Muscle layer of duodenum (tissue), 2 donors: Measurements from ENCODE around the gene ST6GALNAC4.
A peak's percentile ranks its signal among the peaks of the same experiment; 100 is the strongest.

Experiments used
- H3K27ac ChIP-seq: one replicate; pipeline ENCODE4 v1.7.0; 2013; ENCODE audit warnings: mild to moderate bottlenecking, low read length
- H3K27me3 ChIP-seq: one replicate; pipeline ENCODE4 v1.7.0; 2013; ENCODE audit warnings: low read depth, mild to moderate bottlenecking, control low read depth, low read length
- H3K36me3 ChIP-seq, 2 donors: one replicate each; pipeline ENCODE4 v1.7.0; 2013; ENCODE audit warnings: low read length in 2 of 2, control low read depth in 1 of 2, mild to moderate bottlenecking in 1 of 2; ENCODE audit not compliant: insufficient read depth in 2 of 2, control insufficient read depth in 1 of 2
- H3K4me1 ChIP-seq, 2 donors: one replicate each; pipeline ENCODE4 v1.7.0; 2013; ENCODE audit warnings: low read length in 2 of 2, mild to moderate bottlenecking in 2 of 2, control low read depth in 1 of 2, moderate library complexity in 1 of 2; ENCODE audit not compliant: insufficient read depth in 2 of 2, control insufficient read depth in 1 of 2
- H3K4me3 ChIP-seq, 2 donors: one replicate each; pipeline ENCODE4 v1.7.0; 2013; ENCODE audit warnings: low read length in 2 of 2, low read depth in 1 of 2, mild to moderate bottlenecking in 1 of 2
- H3K9me3 ChIP-seq, 2 donors: one replicate each; pipeline ENCODE4 v1.7.0; 2013; ENCODE audit warnings: low read length in 2 of 2, control low read depth in 1 of 2, mild to moderate bottlenecking in 1 of 2; ENCODE audit not compliant: control insufficient read depth in 1 of 2
- donor health status: healthy.

Gene ST6GALNAC4

DNA sequence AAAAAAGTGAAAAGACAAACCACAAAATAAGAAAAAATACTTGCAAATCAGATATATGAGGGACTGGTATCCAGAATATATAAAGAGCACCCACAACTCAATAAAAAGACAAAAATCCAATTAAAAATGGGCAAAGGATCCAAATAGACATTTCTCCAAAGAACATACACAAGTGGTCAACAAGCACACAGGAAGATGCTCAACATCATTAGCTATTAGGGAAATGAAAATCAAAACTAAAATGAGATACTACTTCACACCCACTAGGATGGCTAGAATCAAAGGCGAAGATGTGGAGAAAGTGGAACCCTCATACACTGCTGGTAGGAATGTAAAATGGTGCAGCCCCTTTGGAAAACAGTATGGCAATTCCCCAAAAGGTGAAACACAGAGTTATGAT, 41.9 kb upstream of the ST6GALNAC4 start:
- H3K27me3 ChIP-seq = no peaks in the 10 kb centered on the region
- no peaks in the 10 kb centered on the region for H3K36me3 ChIP-seq
- H3K4me1 ChIP-seq = peaks cover 33 to 55% of the 10 kb centered on the region in 2 donors
- no peak overlapping the region for H3K4me3 ChIP-seq
- H3K27ac ChIP-seq = no peak overlapping the region
- H3K9me3 ChIP-seq = no peaks in the 10 kb centered on the region

- Histone ChIP-seq H3K27ac (peak overlapping the region; percentile 83), H3K4me1 (peaks cover 23 to 40% of the 10 kb centered on the region in 2 donors), H3K9me3 (no peaks in the 10 kb centered on the region), H3K27me3 (no peaks in the 10 kb centered on the region), H3K36me3 (no peaks in the 10 kb centered on the region), H3K4me3 (no peak overlapping the region)
Measured at GRCh38 chr9:127955294-127956015, 38.6 kb upstream of the ST6GALNAC4 start.

DNA sequence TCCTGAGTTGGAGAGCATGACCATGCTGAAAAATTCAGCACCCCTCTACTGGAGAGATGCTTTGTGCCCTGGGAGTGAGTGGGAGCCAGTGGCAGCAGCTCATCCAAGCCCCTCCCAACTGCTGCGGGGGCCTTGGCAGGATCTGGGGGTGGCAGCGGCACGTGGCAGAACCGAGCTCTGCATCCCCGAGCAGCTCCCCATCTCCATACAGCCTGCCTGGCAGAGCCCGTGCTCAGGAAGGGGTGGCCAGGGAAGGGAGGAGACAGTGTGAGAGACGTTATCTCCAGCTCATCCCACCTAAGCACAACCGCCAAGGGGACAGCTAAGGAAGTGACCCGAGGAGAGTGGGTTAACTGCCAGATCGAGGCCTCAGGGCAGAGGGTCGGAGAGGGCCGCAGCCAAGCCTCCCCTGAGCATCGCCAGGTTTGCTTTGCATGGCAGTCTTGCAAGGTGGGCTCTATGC, 38.0 kb upstream of the ST6GALNAC4 start:
- H3K9me3 ChIP-seq = no peaks in the 10 kb centered on the region
- H3K4me1 ChIP-seq = peaks cover 17 to 38% of the 10 kb centered on the region in 2 donors
- peak overlapping the region; percentile 83 for H3K27ac ChIP-seq
- H3K4me3 ChIP-seq = no peak overlapping the region
- H3K27me3 ChIP-seq = no peaks in the 10 kb centered on the region
- H3K36me3 ChIP-seq = no peaks in the 10 kb centered on the region

- Histone ChIP-seq H3K27me3 (no peaks in the 10 kb centered on the region), H3K4me1 (peaks cover 17 to 43% of the 10 kb centered on the region in 2 donors), H3K4me3 (no peak overlapping the region), H3K27ac (no peak overlapping the region), H3K9me3 (no peaks in the 10 kb centered on the region), H3K36me3 (no peaks in the 10 kb centered on the region)
Measured at GRCh38 chr9:127953768-127954505, 37.1 kb upstream of the ST6GALNAC4 start.

DNA sequence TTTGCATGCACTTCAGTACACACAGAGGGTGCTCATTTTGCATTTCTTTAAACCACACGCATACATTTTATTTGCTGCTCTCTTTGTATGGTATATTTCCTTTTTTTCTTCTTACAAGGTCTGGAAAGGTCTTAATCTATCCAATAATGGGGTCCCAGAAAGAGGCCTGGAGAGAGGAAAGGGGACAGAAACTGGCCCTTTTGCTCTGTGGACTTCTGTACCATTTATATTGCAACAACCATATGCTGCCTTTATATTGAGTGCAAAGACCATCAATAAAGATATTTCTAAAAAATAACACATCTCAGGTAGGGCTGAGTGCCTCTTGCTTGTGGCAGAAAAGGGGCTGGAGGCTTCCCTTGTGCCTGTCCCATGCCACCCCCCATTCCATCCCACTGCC, 36.3 kb upstream of the ST6GALNAC4 start:
- H3K36me3 ChIP-seq = peaks cover under 1 to 2% of the 10 kb centered on the region in 2 donors
- H3K4me3 ChIP-seq = no peak overlapping the region
- H3K4me1 ChIP-seq = peaks cover 17 to 43% of the 10 kb centered on the region in 2 donors
- H3K27me3 ChIP-seq = no peaks in the 10 kb centered on the region
- H3K27ac ChIP-seq = no peak overlapping the region
- H3K9me3 ChIP-seq = no peaks in the 10 kb centered on the region

DNA sequence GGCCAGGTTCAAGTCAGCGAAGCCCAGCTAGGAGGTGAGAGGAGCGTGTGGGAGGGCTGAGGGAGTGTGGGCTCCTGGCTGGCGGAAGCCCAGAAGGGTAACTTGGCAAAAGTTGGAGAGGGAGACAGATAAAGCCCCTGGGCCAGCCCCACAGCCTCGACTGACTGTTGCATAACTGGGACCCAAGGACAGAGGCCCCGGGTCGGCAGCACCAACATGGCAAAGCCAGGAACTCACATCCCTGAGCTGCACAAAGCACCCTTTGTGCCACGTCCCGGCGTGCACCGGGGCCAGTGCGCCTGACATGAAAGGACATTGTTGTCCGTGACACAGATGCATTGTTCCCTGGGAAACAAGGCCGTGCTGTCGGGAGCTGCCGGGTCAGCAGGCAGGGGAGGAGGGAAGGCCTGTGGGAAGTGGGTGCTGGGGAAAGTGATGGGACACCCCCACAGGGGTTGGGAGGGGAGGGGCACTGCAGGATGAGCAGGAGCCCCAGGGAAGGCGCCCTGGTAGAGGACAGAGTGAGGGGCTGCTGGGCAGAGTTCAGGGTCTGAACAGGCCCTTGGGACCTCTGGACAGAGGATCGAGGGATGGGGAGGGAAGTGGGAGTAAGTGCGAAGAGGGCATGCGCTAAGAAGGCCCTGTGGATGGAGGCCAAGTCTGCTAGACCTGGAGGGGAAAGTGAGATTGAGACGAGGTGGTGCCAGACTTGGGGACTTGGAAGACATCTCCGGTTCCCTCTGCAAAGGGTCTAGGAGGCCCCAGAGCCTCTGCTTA, 33.9 kb upstream of the ST6GALNAC4 start:
- Histone ChIP-seq H3K9me3 (no peaks in the 10 kb centered on the region), H3K27me3 (no peaks in the 10 kb centered on the region), H3K27ac (peak overlapping the region; percentile 63), H3K36me3 (peaks cover 5 to 8% of the 10 kb centered on the region in 2 donors), H3K4me3 (no peak overlapping the region), H3K4me1 (peaks cover 17 to 45% of the 10 kb centered on the region in 2 donors)

- no peak overlapping the region for H3K4me3 ChIP-seq
- H3K27me3 ChIP-seq = no peaks in the 10 kb centered on the region
- peak overlapping the region; percentile 63 for H3K27ac ChIP-seq
- H3K9me3 ChIP-seq = no peaks in the 10 kb centered on the region
- H3K36me3 ChIP-seq = peaks cover 9% of the 10 kb centered on the region in 2 donors
- peaks cover 13 to 38% of the 10 kb centered on the region in 2 donors for H3K4me1 ChIP-seq
Measured at GRCh38 chr9:127949827-127950512, 33.1 kb upstream of the ST6GALNAC4 start.

- no peaks in the 10 kb centered on the region for H3K27me3 ChIP-seq
- H3K27ac ChIP-seq = no peak overlapping the region
- H3K9me3 ChIP-seq = no peaks in the 10 kb centered on the region
- peaks cover 17 to 20% of the 10 kb centered on the region in 2 donors for H3K36me3 ChIP-seq
- no peak overlapping the region for H3K4me3 ChIP-seq
- peaks cover 4 to 29% of the 10 kb centered on the region in 2 donors for H3K4me1 ChIP-seq
Measured at GRCh38 chr9:127947841-127948710, 31.2 kb upstream of the ST6GALNAC4 start.

- peaks cover 20 to 28% of the 10 kb centered on the region in 2 donors for H3K36me3 ChIP-seq
- peaks cover under 1 to 40% of the 10 kb centered on the region in 2 donors for H3K4me1 ChIP-seq
- no peak overlapping the region for H3K4me3 ChIP-seq
- no peaks in the 10 kb centered on the region for H3K9me3 ChIP-seq
- H3K27me3 ChIP-seq = no peaks in the 10 kb centered on the region
- no peak overlapping the region for H3K27ac ChIP-seq
Measured at GRCh38 chr9:127946728-127947127, 29.9 kb upstream of the ST6GALNAC4 start.

DNA sequence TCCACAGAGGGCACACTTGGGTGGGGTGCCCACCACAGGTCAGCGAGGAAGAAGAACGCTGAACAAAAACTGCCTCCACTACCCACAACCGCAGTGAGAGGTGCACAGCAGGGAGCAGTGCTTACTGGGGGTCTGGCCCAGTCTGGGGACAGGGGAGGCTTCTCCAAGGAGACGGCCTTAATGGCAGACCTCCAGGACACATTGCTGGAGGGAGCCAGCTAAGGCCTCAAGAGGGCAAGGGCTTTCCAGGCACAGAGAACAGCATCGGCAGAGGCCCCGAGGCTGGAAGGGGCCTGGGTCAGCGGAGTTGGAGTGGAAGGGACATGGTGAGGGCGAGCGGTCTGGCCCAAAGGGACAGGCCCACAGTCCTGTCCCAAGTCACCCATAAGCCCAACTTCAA, 29.1 kb upstream of the ST6GALNAC4 start:
- Histone ChIP-seq H3K27me3 (no peaks in the 10 kb centered on the region), H3K36me3 (peaks cover 20 to 28% of the 10 kb centered on the region in 2 donors), H3K9me3 (no peaks in the 10 kb centered on the region), H3K4me1 (peaks cover 0 to 40% of the 10 kb centered on the region in 2 donors), H3K27ac (no peak overlapping the region), H3K4me3 (no peak overlapping the region)
